ENCODE data around the gene PTEN.

The PTEN gene

DNA sequence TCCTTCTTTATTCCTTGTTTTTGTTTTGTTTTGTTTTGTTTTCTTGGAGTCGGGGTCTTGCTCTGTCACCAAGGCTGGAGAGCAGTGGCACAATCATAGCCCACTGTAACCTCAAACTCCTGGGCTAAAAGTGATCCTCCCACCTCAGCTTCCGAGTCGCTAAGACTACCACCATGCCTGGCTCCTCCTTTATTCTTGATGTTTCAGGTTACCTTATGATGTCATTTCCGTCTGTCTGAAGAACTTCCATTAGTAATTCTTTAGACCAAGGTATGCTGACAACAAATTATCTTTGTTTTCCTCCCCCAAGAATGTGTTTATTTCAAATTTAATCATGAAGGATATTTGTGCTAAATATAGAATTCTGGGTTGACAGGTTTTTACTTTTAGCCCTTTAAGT, 27.3 kb upstream of the PTEN start:
- TF ChIP-seq EZH2 (optimal IDR thresholded peaks at IDR 0.05; ENCODE audit: low read depth, low read length) (no peak), CTCF (IDR thresholded peaks at IDR 0.05; ENCODE audit: low read length) (no peak), EZH2phosphoT487 (IDR thresholded peaks at IDR 0.05; ENCODE audit: low read length) (no peak)

GRCh38 chr10:87837445-87837844, 26.0 kb upstream of the PTEN start:
- H4K20me1 ChIP-seq (ENCODE audit: insufficient read depth, low read length): no peaks in the 10 kb centered on the region
- H3K9me3 ChIP-seq (replicated peaks; ENCODE audit: insufficient read depth, low read length): no peaks in the 10 kb centered on the region
- no peaks in the 10 kb centered on the region; the same call in 1 of the 2 replicates for H3K36me3 ChIP-seq (replicated peaks; ENCODE audit: insufficient read depth, low read length)
- H3K27ac ChIP-seq (ENCODE audit: low read length): no peak overlapping the region
- no peaks in the 10 kb centered on the region for H3K9me2 ChIP-seq (replicated peaks; ENCODE audit: insufficient read depth, low read length)
- H3F3A ChIP-seq (ENCODE audit: insufficient read depth, low read length): no peaks in the 10 kb centered on the region
- no peak overlapping the region for H3K4me3 ChIP-seq (ENCODE audit: low read length)
- DNase-seq: no peak
- H3K27me3 ChIP-seq (replicated peaks; ENCODE audit: insufficient read depth, low read length): no peaks in the 10 kb centered on the region
- TF ChIP-seq EZH2 (optimal IDR thresholded peaks at IDR 0.05; ENCODE audit: low read depth, low read length) (no peak), EZH2phosphoT487 (IDR thresholded peaks at IDR 0.05; ENCODE audit: low read length) (no peak), CTCF (IDR thresholded peaks at IDR 0.05; ENCODE audit: low read length) (no peak)
- H3K79me2 ChIP-seq (ENCODE audit: low read length): no peaks in the 10 kb centered on the region
- no peak overlapping the region for H3K4me2 ChIP-seq (ENCODE audit: low read depth, low read length)
- no peak overlapping the region for H3K9ac ChIP-seq (ENCODE audit: low read length)
- no peak overlapping the region for H2AFZ ChIP-seq (ENCODE audit: low read length)
- peaks cover 8% of the 10 kb centered on the region; the same call in 1 of the 2 replicates for H3K4me1 ChIP-seq (ENCODE audit: low read length)

More for the DNA sequence above, 27.3 kb upstream of the PTEN start:
- peaks cover 8% of the 10 kb centered on the region; the same call in 1 of the 2 replicates for H3K4me1 ChIP-seq (ENCODE audit: low read length)
- H3K36me3 ChIP-seq (replicated peaks; ENCODE audit: insufficient read depth, low read length): no peaks in the 10 kb centered on the region; the same call in 1 of the 2 replicates
- no peaks in the 10 kb centered on the region for H3K27me3 ChIP-seq (replicated peaks; ENCODE audit: insufficient read depth, low read length)
- H3K4me3 ChIP-seq (ENCODE audit: low read length): no peak overlapping the region
- DNase-seq: no peak
- no peak overlapping the region for H3K27ac ChIP-seq (ENCODE audit: low read length)
- H3K9ac ChIP-seq (ENCODE audit: low read length): no peak overlapping the region
- no peaks in the 10 kb centered on the region for H3F3A ChIP-seq (ENCODE audit: insufficient read depth, low read length)
- no peaks in the 10 kb centered on the region for H3K79me2 ChIP-seq (ENCODE audit: low read length)
- H2AFZ ChIP-seq (ENCODE audit: low read length): no peak overlapping the region
- H3K9me3 ChIP-seq (replicated peaks; ENCODE audit: insufficient read depth, low read length): no peaks in the 10 kb centered on the region
- H3K4me2 ChIP-seq (ENCODE audit: low read depth, low read length): no peak overlapping the region
- H3K9me2 ChIP-seq (replicated peaks; ENCODE audit: insufficient read depth, low read length): no peaks in the 10 kb centered on the region
- H4K20me1 ChIP-seq (ENCODE audit: insufficient read depth, low read length): no peaks in the 10 kb centered on the region

GRCh38 chr10:87838650-87839049, 24.8 kb upstream of the PTEN start:
- H3K4me3 ChIP-seq (ENCODE audit: low read length): no peak overlapping the region
- no peaks in the 10 kb centered on the region for H3K9me3 ChIP-seq (replicated peaks; ENCODE audit: insufficient read depth, low read length)

GRCh38 chr10:87841186-87841585, 22.2 kb upstream of the PTEN start:
- Histone ChIP-seq H3K9ac (ENCODE audit: low read length) (no peak overlapping the region), H4K20me1 (ENCODE audit: insufficient read depth, low read length) (no peaks in the 10 kb centered on the region), H2AFZ (ENCODE audit: low read length) (no peak overlapping the region), H3K9me3 (replicated peaks; ENCODE audit: insufficient read depth, low read length) (no peaks in the 10 kb centered on the region), H3F3A (ENCODE audit: insufficient read depth, low read length) (no peaks in the 10 kb centered on the region), H3K79me2 (ENCODE audit: low read length) (no peaks in the 10 kb centered on the region), H3K4me1 (ENCODE audit: low read length) (peaks cover 12% of the 10 kb centered on the region), H3K4me3 (ENCODE audit: low read length) (no peak overlapping the region), H3K27ac (ENCODE audit: low read length) (no peak overlapping the region), H3K4me2 (ENCODE audit: low read depth, low read length) (no peak overlapping the region), H3K9me2 (replicated peaks; ENCODE audit: insufficient read depth, low read length) (no peaks in the 10 kb centered on the region), H3K36me3 (replicated peaks; ENCODE audit: insufficient read depth, low read length) (no peaks in the 10 kb centered on the region), H3K27me3 (replicated peaks; ENCODE audit: insufficient read depth, low read length) (no peaks in the 10 kb centered on the region)
- TF ChIP-seq CTCF (IDR thresholded peaks at IDR 0.05; ENCODE audit: low read length): no peak
- no peak for TF ChIP-seq EZH2 (optimal IDR thresholded peaks at IDR 0.05; ENCODE audit: low read depth, low read length)
- TF ChIP-seq EZH2phosphoT487 (IDR thresholded peaks at IDR 0.05; ENCODE audit: low read length): no peak
- DNase-seq: no peak

More at GRCh38 chr10:87838650-87839049, 24.8 kb upstream of the PTEN start:
- H3K4me2 ChIP-seq (ENCODE audit: low read depth, low read length): no peak overlapping the region
- no peak for TF ChIP-seq EZH2 (optimal IDR thresholded peaks at IDR 0.05; ENCODE audit: low read depth, low read length)
- no peak overlapping the region for H3K9ac ChIP-seq (ENCODE audit: low read length)
- no peaks in the 10 kb centered on the region for H3F3A ChIP-seq (ENCODE audit: insufficient read depth, low read length)
- H2AFZ ChIP-seq (ENCODE audit: low read length): no peak overlapping the region
- H3K27ac ChIP-seq (ENCODE audit: low read length): no peak overlapping the region
- H4K20me1 ChIP-seq (ENCODE audit: insufficient read depth, low read length): no peaks in the 10 kb centered on the region
- H3K79me2 ChIP-seq (ENCODE audit: low read length): no peaks in the 10 kb centered on the region
- no peaks in the 10 kb centered on the region; the same call in 1 of the 2 replicates for H3K36me3 ChIP-seq (replicated peaks; ENCODE audit: insufficient read depth, low read length)
- peaks cover 12% of the 10 kb centered on the region for H3K4me1 ChIP-seq (ENCODE audit: low read length)
- H3K27me3 ChIP-seq (replicated peaks; ENCODE audit: insufficient read depth, low read length): no peaks in the 10 kb centered on the region
- no peaks in the 10 kb centered on the region for H3K9me2 ChIP-seq (replicated peaks; ENCODE audit: insufficient read depth, low read length)
- DNase-seq: peak; percentile 17
